Measurements from ENCODE around the gene SPATA2.

Gene SPATA2

DNA sequence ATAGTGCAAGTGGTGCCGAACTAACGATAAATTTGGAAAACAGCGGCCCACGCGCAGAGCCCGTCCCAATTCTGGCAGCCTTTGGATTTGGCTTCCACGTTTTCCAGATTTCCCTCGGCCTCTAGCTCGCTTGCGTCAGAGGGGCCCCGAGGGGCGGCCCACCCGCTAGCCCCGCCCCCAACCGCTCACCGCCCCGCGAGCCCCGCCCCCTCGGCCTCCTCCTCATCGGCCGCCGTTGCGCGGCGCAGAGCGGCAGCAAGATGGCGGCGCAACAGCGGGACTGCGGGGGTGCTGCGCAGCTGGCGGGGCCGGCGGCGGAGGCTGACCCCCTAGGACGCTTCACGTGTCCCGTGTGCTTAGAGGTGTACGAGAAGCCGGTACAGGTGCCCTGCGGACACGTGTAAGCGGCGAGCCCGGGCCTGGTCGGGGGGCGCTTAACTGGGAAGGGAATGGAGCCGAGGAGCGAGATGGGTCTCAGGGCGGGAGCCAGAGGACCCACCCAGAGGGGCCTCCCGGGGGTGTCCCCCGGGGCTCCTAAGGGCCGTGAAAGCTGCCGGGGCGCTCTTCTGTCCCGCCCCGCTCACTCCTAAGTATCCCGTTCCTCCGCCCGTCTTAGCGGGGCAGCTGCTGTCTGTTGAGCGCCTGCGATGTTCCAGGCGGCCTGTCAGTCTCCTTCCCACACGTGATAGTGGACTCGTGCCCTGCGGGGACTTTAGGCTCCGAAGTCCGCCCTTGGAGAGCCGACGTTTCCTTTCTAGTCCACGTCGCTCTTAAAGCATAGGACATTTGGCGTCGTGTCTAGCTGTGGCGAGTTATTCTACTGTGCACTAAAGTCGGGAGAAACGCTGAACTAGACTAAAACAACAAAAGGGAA lies 21.1 kb upstream of the SPATA2 start, which contains the start of gene RNF114:
TSS of gene RNF114 (plus strand) at position 245 of the 874 bp plus-strand sequence. CDS start at position 261, 16 bp downstream.
- intact Hi-C loops (cut with DNase I): no loop called here
- DNase-seq: peak; percentile 85 to 98 (median 91)

DNA sequence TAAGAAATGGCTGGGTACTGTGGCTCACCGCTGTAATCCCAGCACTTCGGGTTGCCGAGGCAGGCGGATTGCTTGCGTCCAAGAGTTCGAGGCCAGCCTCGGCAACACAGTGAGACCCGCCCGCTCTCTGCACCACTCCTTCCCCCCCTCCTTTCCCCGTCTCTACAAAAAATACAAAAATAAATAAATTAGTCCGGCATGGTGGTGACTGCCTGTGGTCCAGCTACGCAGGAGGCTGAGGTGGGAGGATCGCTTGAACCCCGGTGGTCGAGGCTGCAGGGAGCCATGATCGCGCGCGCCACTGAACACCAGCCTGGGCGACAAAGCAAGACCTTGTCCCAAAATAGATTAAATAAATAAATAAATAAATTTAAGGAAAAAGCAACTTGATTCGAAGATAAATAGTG lies 20.4 kb upstream of the SPATA2 start:
- intact Hi-C loops (cut with DNase I): no loop called here

GRCh38 chr20:49929142-49929494 lies 13.8 kb upstream of the SPATA2 start:
- intact Hi-C loops (cut with DNase I): loop anchor here (2.0 kb wide), 1 partner anchor 318 kb away; no protein-coding TSS in a partner anchor
- no peak for DNase-seq

More for the DNA sequence above, 20.4 kb upstream of the SPATA2 start:
- peak in 1 of 10 donors; percentile 76 for DNase-seq

DNA sequence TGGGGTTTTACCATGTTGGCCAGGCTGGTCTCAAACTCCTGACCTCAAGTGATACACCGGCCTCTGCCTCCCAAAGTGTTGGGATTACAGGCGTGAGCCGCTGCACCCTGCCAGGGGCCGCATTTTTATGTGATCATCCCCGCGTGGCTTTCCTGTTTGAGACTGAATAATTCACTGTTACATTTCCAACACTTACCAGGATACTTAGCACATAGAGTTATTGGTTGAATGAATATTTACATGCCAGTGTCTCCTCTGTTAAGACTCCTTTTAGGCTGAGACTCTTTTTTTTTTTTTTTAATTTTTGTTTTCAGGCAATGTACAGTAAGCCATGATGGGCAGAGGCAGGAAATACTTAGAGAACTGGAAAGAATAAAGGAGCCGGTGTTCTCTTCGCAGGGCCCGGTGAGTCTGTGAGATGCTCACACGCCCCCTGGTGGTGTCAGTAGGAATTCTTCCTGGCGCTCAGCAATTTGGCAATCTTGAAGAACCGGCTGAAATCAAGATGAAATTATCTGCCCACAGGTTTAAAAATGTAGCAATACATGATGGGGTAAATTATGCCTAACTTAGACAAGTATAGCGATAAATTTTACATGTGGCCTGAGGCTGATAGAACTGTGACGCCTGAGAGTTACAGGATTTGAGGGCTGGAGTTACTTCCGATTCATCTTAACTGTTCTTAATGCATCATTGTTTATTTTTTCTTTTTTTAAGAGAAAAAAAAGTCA lies 13.2 kb upstream of the SPATA2 start:
- intact Hi-C loops (cut with DNase I): loop anchor here (1.0 to 2.0 kb wide), 2 partner anchors 40 to 318 kb away; no protein-coding TSS in a partner anchor

DNA sequence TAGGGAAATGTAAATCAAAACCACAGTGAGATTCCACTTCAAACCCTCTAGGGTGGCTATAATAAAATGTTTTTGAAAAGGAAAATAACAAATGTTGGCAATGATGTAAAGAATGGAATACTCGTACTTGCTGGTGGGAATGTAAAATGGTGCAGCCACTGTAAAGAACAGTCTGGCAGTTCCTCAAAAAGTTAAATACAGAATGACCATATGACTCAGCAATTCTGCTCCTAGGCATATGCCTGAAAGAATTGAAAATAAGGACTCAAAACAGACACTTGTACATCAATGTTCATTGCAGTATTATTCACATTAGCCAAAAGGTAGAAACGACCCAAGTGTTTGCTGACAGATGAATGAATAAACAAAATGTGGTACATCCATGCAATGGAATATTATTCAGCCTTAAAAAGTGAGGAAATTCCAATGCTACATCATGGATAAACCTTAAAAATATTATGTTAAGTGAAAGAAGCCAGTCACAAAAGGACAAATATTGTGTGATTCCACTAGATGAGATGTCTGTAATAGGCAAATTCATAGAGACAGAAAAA lies 10.6 kb upstream of the SPATA2 start:
- no peak for DNase-seq
- intact Hi-C loops (cut with DNase I): no loop called here

More for the DNA sequence above, 13.2 kb upstream of the SPATA2 start:
- peak; percentile 70 to 96 (median 86) for DNase-seq

GRCh38 chr20:49924247-49924646 lies 8.9 kb upstream of the SPATA2 start:
- intact Hi-C loops (cut with DNase I): no loop called here
- no peak for DNase-seq

DNA sequence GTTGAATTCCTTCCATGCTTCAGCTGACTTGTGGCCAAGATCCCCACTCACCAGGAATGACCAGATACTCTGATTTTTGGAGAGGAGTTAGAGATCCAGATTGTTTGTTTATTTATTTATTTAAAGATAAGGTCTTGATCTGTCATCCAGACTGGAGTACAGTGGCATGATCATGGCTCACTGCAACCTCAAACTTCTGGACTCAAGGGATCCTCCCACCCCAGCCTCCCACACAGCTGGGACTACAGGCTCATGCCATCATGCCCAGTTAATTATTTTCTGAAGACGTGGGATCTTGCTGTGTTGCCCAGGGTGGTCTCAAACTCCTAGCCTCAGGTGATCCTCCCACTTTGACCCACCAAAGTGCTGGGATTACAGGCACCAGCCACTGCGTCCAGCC lies 4.1 kb upstream of the SPATA2 start:
- intact Hi-C loops (cut with DNase I): no loop called here

DNA sequence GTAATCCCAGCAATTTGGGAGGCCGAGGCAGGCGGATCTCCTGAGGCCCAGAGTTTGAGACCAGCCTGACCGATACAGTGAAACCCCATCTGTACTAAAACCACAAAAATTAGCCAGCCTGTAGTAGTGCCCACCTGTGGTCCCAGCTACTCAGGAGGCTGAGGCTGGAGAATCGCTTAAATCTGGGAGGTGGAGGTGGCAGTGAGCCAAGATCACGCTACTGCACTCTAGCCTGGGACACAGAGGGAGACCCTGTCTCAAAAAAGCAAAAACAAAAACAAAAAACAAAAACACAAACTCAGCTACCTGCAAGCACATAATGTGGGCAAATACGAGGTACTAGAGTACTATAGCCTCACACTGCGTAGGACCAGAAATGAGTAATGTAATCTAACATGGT lies 3.7 kb upstream of the SPATA2 start:
- DNase-seq: no peak
- intact Hi-C loops (cut with DNase I): no loop called here

More for the DNA sequence above, 4.1 kb upstream of the SPATA2 start:
- DNase-seq: no peak

DNA sequence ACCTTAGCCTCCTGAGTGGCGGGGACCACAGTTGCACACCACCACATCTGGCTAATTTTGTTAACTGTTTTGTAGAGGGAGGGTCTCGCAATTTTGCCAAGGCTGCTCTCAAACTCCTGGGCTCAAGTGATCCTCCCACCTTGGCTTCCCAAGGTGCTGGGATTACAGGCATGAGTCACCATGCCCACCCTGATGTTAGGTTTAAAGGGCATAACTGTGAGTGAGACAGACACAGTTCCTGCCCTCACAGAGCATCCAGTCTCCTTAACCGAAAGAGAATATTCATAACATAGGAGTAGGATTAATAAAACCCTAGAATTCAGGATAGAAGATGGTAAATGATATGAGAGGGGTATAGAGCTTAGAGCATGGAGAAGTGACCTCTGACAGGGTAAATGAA lies 3.1 kb upstream of the SPATA2 start:
- DNase-seq: no peak

DNA sequence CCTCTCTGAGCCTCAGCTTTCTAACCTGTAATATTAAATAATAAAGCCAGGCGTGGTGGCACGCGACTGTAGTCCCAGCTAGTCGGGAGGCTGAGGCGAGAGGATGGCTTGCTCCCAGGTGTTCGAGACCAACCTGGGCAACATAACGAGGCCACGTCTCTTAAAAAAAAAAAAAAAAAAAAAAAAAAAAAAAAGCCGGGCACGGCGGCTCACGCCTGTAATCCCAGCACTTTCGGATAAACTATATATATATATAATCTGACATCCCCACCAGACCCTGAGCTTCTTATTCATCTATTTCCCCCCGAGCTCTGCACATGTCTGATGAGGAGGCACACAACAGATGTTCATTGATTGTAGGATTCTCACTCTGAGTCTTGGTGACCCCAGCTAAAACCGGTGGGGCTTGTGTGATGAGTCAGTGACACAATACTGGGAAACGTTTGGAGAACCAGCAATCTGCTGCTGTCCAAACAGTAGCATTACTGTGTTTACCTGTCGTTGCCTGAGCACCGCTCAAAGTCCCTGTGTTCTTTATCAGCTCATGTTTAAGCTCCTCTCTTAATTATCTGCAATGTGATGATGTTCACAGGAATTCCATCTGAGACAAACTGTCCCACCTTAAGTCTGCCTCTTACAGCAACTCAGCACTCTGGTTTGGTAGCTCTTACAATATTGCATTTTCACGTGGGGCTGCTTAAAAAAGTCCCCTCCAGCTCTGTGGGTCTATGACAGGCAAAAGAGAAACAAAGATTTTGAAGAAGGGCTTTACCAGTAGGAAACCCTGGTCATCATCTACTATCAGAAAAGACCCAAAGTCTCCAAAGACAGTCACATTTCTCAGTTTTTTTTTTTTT lies 1.0 kb upstream of the SPATA2 start:
- intact Hi-C loops (cut with DNase I): no loop called here
- no peak for DNase-seq

More for the DNA sequence above, 3.1 kb upstream of the SPATA2 start:
- intact Hi-C loops (cut with DNase I): no loop called here

- no peak for DNase-seq
- intact Hi-C loops (cut with DNase I): no loop called here
Measured at GRCh38 chr20:49915118-49915379, 280 bp downstream of the SPATA2 start.

DNA sequence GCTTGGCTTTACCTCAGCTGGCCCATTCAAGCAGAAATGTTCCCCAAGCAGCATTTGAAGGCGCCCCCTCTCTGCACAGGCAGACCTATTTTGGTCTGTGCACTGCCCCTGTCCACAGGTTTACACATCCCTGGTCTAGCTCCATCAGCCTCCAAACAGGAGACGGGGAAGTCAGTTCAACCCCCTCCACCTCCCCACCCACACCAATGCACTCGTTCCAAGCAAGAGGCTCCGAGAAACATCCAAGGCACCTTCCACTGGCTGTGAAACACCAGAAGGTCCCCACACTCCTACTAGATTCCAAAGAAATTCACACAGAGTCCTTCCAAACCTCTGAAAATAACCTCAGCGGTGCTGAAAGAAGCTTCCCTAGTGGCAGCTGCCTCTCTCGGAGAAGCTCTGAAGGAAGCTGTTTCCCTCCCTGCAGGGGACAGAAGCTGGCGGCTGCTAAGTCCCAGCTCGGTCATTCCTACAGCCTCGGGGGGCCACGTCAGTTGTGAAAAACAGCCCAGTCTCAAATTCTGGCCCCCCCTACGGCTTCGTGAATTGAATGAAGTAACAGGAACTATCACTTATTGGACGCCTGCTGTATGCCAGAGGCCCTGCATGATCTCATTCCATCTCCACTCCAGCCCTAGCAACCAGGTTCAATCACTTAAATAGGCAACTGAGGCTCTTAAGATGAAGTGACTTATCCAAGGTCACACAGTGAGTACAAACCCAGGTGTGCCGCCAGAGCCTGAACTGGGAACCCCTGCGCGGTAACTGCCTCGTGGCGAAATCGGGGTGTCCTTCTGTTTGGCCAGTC lies 815 bp downstream of the SPATA2 start:
- intact Hi-C loops (cut with DNase I): no loop called here
- DNase-seq: peak in 3 of 10 donors; percentile 48 to 82 (median 56)

DNA sequence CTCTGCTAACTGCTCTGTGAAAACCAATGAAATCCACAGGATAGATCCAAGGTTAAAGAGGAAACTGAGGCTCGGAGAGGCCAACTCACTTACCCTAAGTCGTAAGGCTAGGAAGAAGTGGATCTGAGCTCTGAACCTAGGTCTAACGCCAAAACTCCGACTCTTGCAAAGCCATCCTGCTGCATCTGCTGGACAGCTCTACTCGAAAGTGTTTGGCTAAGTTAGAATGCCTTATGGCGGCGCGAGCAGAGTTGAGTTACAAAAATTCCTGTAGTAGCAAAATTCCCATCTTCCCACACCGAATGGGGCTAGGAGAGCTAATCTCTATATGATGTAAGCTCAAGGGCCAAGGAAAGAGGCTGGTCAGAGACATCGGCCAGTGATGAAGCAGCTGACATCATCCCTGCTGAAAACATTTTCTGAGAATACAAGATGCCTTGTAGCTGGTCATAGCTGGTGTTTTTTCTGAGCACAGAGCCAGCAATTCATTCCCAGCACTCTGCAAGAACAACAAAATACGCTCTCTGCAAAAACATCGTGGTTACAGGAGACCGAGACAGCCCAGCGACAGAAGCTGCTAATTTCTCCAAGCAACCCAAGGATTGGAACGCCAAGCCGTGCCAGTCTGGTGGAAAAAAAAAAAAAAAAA lies 1.8 kb downstream of the SPATA2 start:
- DNase-seq: peak in 1 of 10 donors; percentile 33
- intact Hi-C loops (cut with DNase I): no loop called here

GRCh38 chr20:49910340-49910706 lies 5.0 kb downstream of the SPATA2 start:
- no peak for DNase-seq
- intact Hi-C loops (cut with DNase I): no loop called here

- peak in 4 of 10 donors; percentile 27 to 85 (median 52) for DNase-seq
- intact Hi-C loops (cut with DNase I): no loop called here
Measured at GRCh38 chr20:49909499-49910339, 5.6 kb downstream of the SPATA2 start.

DNA sequence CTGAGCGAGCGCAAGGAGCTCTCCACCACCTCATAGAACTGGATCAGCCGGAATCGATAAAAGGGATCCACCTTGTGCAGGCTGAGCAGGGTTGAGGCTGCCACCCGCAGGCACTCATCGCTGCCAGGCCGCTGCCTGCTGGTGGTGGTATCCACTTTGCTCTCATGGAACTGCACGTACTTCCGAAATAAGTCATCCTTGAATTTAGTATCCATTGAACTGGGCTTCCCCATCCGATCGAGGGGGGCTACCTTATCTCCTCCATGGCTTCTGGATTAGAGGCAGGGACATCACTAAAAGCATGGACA lies 7.1 kb downstream of the SPATA2 start:
- intact Hi-C loops (cut with DNase I): no loop called here
- no peak for DNase-seq

GRCh38 chr20:49907405-49908257 lies 7.7 kb downstream of the SPATA2 start:
- peak in 2 of 10 donors; percentile 12 to 70 for DNase-seq
- intact Hi-C loops (cut with DNase I): no loop called here
